IgD-negative memory B cell (primary cell): Measurements from ENCODE around the gene BSND. TPM values are rescaled to one million over a fixed set of nuclear protein-coding genes. Genes with fewer than 3 reads are reported as not detected.
A peak's percentile ranks its signal among the peaks of the same experiment; 100 is the strongest.

Experiments used
- H3K27ac Mint-ChIP-seq, 3 donors: one replicate each; pipeline ENCODE4 v1.8.0; 2020 to 2022; ENCODE audit warnings: mild to moderate bottlenecking in 3 of 3, mixed read lengths in 3 of 3, moderate library complexity in 1 of 3
- H3K27me3 Mint-ChIP-seq: one replicate; pipeline ENCODE4 v1.8.0; 2021; ENCODE audit warnings: mixed read lengths
- H3K36me3 Mint-ChIP-seq: one replicate; pipeline ENCODE4 v1.8.0; 2020; ENCODE audit warnings: mild to moderate bottlenecking, mixed read lengths
- H3K4me1 Mint-ChIP-seq, 3 donors: one replicate each; pipeline ENCODE4 v1.8.0; 2020 to 2022; ENCODE audit warnings: mixed read lengths in 3 of 3, mild to moderate bottlenecking in 1 of 3
- H3K4me3 Mint-ChIP-seq, 4 donors: one replicate each; pipeline ENCODE4 v1.8.0; 2020 to 2022; ENCODE audit warnings: mild to moderate bottlenecking in 4 of 4, mixed read lengths in 4 of 4, moderate library complexity in 3 of 4
- H3K9me3 Mint-ChIP-seq, 3 donors: one replicate each; pipeline ENCODE4 v1.8.0; 2020 to 2021; ENCODE audit warnings: mixed read lengths in 3 of 3, mild to moderate bottlenecking in 1 of 3
- polyA plus RNA-seq: library from polyadenylated mRNA; unstranded; fragments of 300-500 nt; fragmentation: Illumina TruSeq; gene quantifications from one replicate; pipeline ENCODE4 v1.2.3, GENCODE V29; 2021

BSND gene
- polyA plus RNA-seq, 1 donor from 2014 or later, result not detected

DNA sequence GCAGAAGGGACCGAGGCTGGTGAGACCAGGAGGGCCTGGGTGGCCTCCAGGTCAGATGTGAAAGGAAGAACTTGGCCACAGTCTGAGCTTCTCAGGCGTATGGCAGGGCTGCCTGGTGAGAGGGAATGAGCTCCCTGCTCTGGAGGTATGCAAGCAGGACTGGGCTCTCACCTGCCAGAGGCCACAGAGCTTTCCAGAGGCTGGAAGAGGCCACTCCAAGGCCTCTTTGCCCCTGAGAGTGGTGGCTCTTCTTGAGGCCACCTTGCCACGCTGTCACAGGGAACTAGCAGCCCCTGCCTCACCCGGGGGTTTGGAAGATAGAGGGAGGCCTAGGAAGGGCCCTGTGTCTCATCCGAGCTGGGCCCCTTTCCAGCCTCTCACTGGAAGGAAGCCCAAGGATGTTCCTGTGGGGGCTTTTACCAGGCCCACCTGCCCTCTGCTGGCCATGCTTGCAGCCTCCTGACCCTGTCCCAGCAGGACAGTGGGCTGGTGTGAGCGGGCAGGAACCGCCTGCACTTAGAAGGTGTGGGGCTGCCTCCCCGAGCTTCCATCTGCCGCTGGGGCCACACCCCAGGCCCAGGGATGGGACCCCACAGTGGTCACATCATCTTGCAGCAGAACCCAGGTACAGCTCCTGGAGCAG is 50.7 kb downstream of the BSND start:
- Mint-ChIP-seq H3K27me3 (peaks cover 3% of the 10 kb centered on the region), H3K27ac (no peak overlapping the region), H3K4me3 (no peak overlapping the region), H3K9me3 (no peaks in the 10 kb centered on the region), H3K4me1 (no peaks in the 10 kb centered on the region), H3K36me3 (no peaks in the 10 kb centered on the region)

DNA sequence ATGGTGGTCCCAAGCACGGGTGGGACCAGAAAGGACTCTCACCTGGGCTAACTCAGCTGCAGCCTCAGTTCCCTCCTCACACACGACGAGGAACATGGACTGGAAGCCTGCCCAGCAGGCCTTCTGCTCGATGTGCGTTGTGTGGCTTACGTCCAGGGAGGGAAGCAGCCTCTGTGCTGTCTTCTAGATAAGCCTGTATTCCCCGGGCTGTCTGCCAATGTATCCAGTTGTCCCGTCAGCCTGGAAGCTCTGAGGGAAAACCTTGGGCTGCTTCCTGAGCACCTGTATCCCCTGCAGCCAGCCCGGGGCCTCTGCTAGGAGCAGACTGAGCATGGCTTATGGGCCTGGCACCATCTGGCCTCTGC is 51.2 kb downstream of the BSND start:
- Mint-ChIP-seq H3K36me3 (no peaks in the 10 kb centered on the region), H3K27ac (no peak overlapping the region), H3K4me3 (no peak overlapping the region), H3K9me3 (no peaks in the 10 kb centered on the region), H3K4me1 (no peaks in the 10 kb centered on the region), H3K27me3 (peaks cover 3% of the 10 kb centered on the region)

DNA sequence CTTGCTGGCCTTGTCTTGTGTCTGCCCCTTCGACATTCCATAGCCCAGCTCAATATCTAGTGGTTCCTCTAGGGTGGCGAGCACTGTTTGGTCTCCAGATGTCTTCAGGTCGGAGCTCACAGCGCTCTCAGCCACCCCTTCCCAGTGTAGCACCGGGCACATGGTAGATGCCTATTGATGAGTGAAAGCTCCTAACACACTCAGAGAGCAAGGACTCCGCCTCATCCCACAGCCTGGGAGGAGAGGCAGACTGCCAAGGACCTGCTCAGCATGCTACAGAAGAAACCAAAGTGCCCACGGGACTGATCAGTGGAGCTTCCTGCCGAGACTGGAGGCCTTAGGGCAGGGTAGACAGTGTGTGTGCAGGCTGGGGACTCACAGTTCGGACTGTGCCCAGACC is 51.5 kb downstream of the BSND start:
- Mint-ChIP-seq H3K36me3 (no peaks in the 10 kb centered on the region), H3K27ac (no peak overlapping the region)

DNA sequence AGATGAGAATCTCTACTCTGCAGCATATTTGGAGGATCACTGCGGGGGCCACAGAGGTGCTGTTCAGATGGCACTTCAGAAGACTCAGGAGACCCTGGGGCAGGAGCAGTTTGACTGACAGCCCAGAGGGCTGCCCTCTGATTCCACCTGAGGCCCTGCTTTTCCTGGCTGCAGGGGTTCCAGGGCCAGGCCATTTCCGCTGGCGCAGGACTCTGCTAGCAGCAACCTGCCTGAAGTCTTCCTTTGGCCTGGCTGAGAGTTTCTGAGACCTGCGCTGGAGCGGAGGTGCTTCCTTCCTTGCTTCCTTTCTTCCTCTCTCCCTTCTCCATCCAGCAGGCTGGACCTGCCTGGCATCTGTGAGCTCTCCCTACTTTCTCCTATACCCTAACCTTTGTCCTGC is 52.4 kb downstream of the BSND start:
- Mint-ChIP-seq H3K4me3 (no peak overlapping the region), H3K36me3 (no peaks in the 10 kb centered on the region), H3K27ac (no peak overlapping the region), H3K4me1 (no peaks in the 10 kb centered on the region), H3K27me3 (peaks cover 2% of the 10 kb centered on the region), H3K9me3 (no peaks in the 10 kb centered on the region)

More for the DNA sequence above, 51.5 kb downstream of the BSND start:
- Mint-ChIP-seq H3K9me3 (no peaks in the 10 kb centered on the region), H3K27me3 (peaks cover 3% of the 10 kb centered on the region), H3K4me3 (no peak overlapping the region), H3K4me1 (no peaks in the 10 kb centered on the region)

DNA sequence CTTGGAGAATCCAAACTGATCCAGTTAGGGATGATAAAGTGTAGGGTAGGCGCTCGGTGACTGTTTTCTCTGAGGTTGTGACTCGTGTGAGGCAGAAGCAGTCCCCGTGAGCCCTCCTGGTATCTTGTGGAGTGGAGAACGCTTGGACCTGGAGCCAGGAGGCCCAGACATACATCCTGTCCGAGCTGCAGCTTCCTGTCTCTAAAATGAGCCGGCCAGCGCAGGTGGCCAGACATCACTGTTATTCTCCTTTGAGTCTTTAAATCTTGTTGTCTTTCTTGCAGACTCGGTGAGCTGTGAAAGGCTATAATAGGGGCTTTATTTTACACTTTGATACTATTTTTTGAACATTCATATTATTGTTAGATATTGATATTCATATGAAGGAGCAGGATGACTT is 52.9 kb downstream of the BSND start:
- H3K27ac Mint-ChIP-seq, result no peak overlapping the region
- no peak overlapping the region for H3K4me3 Mint-ChIP-seq
- peaks cover 2% of the 10 kb centered on the region for H3K27me3 Mint-ChIP-seq
- H3K9me3 Mint-ChIP-seq, result no peaks in the 10 kb centered on the region
- H3K36me3 Mint-ChIP-seq, result no peaks in the 10 kb centered on the region
- H3K4me1 Mint-ChIP-seq, result no peaks in the 10 kb centered on the region

DNA sequence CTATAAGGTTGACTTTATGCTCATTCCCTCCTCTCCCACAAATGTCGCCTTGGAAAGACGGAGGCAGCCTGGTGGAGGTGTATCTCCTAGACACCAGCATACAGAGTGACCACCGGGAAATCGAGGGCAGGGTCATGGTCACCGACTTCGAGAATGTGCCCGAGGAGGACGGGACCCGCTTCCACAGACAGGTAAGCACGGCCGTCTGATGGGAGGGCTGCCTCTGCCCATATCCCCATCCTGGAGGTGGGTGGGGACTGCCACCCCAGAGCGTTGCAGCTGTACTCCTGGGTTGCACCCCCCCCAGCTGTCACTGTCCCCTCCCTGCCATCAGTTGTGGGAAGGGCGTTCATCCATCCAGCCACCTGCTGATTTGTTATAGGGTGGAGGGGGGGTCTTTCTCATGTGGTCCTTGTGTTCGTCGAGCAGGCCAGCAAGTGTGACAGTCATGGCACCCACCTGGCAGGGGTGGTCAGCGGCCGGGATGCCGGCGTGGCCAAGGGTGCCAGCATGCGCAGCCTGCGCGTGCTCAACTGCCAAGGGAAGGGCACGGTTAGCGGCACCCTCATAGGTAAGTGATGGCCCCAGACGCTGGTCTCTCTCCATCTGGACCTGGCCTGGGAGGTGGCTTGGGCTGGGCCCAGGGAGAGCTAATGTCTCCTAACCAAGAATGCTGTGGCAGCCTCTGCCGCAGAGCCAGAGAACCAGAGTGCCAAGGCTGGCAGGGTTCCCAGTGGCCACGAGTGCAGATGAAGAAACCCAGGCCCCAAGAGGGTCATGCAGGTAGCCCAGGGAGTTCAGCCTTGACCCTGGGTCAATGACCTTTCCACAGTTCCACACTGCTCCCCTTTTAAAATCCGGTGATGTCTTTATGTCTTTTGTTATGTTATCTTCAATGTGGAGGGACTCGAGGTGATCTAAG is 53.7 kb downstream of the BSND start:
- Mint-ChIP-seq H3K9me3 (no peaks in the 10 kb centered on the region), H3K4me3 (no peak overlapping the region), H3K36me3 (no peaks in the 10 kb centered on the region), H3K27me3 (no peaks in the 10 kb centered on the region), H3K27ac (peak overlapping the region in 1 of 3 donors; percentile 56), H3K4me1 (no peaks in the 10 kb centered on the region)

DNA sequence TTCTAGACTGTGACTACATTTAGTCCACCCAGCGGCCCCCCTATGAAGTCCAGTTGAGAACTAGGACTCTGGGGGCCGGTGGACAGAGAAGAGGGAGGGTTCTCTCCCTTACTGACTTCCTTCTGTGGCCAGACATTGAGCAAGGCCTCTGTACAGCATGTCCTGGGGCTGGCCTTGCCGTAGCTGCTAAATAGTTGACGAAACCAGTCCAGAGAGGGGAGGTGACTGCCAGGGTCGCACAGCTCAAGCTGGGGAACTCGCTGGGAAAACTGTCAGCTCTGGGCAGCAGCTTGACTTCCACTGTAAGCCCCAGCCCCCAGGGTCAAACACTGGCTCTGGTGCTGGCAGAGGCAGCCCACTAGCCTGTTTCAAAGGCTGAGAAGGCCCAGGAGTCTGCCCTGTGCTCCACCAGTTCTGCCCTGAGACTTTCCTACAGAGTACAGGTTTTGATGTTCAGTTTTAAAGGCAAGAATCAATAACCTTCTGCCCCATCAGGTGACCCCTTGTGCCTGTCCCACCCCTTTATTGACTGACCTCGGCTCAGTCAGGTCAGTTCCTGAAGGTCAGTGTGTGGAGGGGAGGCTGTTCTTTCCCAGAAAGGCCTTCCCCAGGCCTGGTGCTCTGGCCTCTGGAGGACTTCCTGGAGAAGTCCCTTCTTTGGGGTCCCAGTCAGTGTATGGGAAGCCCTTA is 54.7 kb downstream of the BSND start:
- Mint-ChIP-seq H3K36me3 (no peaks in the 10 kb centered on the region), H3K9me3 (no peaks in the 10 kb centered on the region), H3K27me3 (no peaks in the 10 kb centered on the region), H3K27ac (peak overlapping the region in 1 of 3 donors; percentile 56), H3K4me3 (no peak overlapping the region), H3K4me1 (no peaks in the 10 kb centered on the region)

DNA sequence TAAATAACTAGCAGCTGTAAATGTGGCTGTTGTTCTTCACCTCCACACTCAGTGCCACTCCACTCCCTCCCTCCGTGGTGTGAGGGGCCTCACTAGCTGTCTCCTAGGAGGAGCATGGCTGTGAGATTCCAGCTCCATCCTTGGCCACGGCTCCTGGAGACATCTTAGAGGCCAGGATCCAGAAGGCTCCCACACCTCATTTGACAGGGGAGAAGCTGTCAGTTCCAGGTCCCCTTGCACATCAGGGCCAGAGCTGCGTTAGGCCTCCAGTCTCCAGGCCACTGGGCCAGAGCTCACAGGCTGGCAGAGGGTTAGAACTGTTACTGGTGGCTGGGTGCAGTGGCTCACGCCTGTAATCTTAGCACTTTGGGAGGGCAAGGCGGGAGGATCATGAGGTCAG is 55.7 kb downstream of the BSND start:
- Mint-ChIP-seq H3K9me3 (no peaks in the 10 kb centered on the region), H3K36me3 (no peaks in the 10 kb centered on the region), H3K27me3 (no peaks in the 10 kb centered on the region), H3K27ac (no peak overlapping the region), H3K4me3 (no peak overlapping the region), H3K4me1 (no peaks in the 10 kb centered on the region)

DNA sequence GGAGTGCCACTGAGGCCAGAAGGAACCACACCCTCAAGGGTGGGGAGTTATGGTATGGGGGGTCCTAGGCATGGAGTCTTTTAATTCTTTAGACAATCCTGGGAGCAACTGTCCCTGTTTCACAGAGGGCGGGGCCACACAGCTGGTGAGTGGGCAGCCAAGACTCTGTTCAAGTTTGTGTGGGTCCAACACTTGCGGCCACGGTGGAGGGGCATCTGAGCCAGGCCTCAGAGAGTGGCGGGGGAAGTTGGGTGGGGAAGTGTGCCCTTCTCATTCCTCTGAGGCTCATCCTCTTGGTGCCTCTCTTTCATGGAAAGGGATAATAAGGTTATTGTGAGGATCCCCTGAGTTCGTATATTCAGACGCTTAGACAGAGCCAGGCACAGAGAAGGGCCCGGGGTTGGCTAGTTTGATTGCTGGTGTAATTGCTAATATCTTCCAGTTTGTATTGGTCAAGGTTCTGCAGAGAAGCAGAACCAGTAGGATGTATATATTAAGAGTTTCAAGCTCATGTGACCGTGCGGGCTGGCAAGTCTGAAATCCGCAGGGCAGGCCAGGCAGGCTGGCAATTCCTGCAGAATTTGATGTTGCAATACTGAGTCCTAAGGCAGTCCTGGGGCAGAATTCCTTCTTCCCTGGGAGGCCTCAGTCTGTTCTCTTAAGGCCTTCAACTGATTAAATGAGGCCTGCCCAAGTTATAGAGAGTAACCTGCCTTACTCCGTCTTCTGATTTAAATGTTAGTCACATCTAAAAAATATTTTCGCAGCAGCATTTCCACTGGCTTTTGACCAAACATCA is 56.5 kb downstream of the BSND start:
- no peak overlapping the region for H3K27ac Mint-ChIP-seq
- H3K9me3 Mint-ChIP-seq, result no peaks in the 10 kb centered on the region
- H3K4me1 Mint-ChIP-seq, result no peaks in the 10 kb centered on the region
- no peak overlapping the region for H3K4me3 Mint-ChIP-seq
- H3K27me3 Mint-ChIP-seq, result no peaks in the 10 kb centered on the region
- H3K36me3 Mint-ChIP-seq, result no peaks in the 10 kb centered on the region

DNA sequence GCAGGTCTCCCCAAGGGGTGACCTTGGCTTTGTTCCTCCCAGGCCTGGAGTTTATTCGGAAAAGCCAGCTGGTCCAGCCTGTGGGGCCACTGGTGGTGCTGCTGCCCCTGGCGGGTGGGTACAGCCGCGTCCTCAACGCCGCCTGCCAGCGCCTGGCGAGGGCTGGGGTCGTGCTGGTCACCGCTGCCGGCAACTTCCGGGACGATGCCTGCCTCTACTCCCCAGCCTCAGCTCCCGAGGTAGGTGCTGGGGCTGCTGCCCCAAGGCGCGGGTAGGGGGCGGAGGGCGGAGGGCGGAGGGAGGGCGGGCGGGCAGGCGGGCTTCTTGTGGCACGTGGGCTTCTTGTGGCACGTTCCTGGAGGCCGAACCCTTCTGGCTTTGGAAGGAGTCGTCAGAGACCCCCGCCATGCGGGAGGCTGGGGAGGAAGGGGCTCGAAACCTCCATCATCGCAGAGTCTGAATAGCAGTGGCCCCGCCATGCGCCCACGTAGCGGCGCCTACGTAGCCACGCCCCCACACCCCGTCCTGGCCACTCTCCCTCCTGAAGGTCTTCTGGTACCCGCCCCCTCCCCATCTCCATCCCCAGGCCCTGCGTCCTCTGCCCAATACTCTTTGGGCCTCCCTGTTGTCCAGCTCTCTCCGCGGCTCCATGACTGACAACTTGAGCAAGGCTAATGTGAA is 57.4 kb downstream of the BSND start:
- Mint-ChIP-seq H3K9me3 (no peaks in the 10 kb centered on the region), H3K27me3 (no peaks in the 10 kb centered on the region), H3K4me3 (peak overlapping the region in 1 of 4 donors; percentile 17), H3K36me3 (no peaks in the 10 kb centered on the region), H3K27ac (no peak overlapping the region), H3K4me1 (no peaks in the 10 kb centered on the region)

DNA sequence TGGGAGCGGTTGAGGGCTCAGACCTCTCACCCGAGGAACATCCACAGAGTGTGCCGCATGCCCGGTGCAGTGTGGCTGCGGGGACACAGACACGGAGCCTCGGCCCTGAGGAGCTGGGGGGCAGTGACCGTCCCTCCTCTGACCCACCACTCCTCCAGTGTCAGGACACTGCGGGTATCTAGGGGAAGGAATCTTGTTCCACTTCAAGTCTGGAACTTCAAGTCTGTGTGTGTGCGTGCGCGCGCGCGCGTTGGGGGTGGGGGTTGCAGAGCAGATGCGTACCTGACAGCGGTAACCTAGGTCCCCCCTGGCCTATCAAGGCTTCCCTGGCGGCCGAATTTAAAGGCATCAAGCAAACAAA is 57.9 kb downstream of the BSND start:
- no peak overlapping the region for H3K4me3 Mint-ChIP-seq
- H3K9me3 Mint-ChIP-seq, result no peaks in the 10 kb centered on the region
- no peaks in the 10 kb centered on the region for H3K27me3 Mint-ChIP-seq
- no peaks in the 10 kb centered on the region for H3K4me1 Mint-ChIP-seq
- H3K36me3 Mint-ChIP-seq, result no peaks in the 10 kb centered on the region
- no peak overlapping the region for H3K27ac Mint-ChIP-seq

DNA sequence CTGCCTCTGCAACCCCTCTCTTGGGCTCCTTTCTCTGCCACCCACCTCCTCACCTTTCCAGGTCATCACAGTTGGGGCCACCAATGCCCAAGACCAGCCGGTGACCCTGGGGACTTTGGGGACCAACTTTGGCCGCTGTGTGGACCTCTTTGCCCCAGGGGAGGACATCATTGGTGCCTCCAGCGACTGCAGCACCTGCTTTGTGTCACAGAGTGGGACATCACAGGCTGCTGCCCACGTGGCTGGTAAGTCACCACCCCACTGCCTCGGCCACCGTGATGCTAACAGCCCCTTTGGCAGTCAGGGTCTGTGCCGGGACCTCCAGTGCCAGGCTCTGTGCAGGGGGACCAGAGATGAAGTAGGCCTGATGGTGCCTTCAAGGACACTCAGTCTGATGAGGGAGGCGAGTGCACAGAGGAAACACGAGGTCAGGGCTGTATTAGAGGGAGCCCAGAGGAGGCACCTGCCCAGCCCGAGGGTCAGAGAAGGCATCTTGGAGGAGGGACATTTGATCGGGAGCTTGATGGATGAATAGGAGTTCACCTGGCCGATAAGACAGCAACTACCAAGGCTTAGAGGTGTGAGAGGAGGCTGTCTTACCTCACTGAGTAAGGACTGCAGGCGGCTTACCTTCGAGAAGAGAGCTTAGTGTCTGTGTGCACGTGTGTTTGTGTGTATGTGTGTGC is 58.7 kb downstream of the BSND start:
- Mint-ChIP-seq H3K9me3 (no peaks in the 10 kb centered on the region), H3K27me3 (no peaks in the 10 kb centered on the region), H3K4me1 (no peaks in the 10 kb centered on the region), H3K4me3 (no peak overlapping the region), H3K27ac (no peak overlapping the region), H3K36me3 (no peaks in the 10 kb centered on the region)

DNA sequence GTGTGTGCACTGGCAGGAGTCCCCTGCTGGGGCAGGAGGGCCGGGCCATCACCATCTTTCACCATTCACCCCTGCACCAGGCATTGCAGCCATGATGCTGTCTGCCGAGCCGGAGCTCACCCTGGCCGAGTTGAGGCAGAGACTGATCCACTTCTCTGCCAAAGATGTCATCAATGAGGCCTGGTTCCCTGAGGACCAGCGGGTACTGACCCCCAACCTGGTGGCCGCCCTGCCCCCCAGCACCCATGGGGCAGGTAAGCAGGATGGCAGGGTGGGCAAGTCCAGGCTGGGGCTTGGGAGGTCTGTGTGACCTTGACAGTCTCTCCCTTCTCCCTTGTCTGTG is 59.2 kb downstream of the BSND start:
- no peaks in the 10 kb centered on the region for H3K9me3 Mint-ChIP-seq
- H3K36me3 Mint-ChIP-seq, result no peaks in the 10 kb centered on the region
- H3K4me3 Mint-ChIP-seq, result no peak overlapping the region
- no peaks in the 10 kb centered on the region for H3K4me1 Mint-ChIP-seq
- no peak overlapping the region for H3K27ac Mint-ChIP-seq
- H3K27me3 Mint-ChIP-seq, result no peaks in the 10 kb centered on the region
